Trophoblast cell (in vitro differentiated cells and primary cell): Measurements from ENCODE around the gene MRC2.
"Not testable (repeated sequence)": the region's sequence is repeated elsewhere in the genome, so short reads cannot be mapped to it uniquely, and the experiment has no call there.

Experiments used
- DNase-seq, 2 donors: peaks; one replicate each; pipeline ENCODE4 v3.0.0-alpha.2; 2016
- H2AFZ ChIP-seq: 2 replicates; pipeline ENCODE4 v1.6.1; 2013; ENCODE audit warnings: low read length, moderate library complexity, mild to moderate bottlenecking; ENCODE audit not compliant: insufficient read depth, poor library complexity
- H2AK5ac ChIP-seq: 2 replicates; pipeline ENCODE4 v1.6.1; 2013; ENCODE audit warnings: mild to moderate bottlenecking, low read length
- H2BK120ac ChIP-seq: 2 replicates; pipeline ENCODE4 v1.6.1; 2013; ENCODE audit warnings: low read length, mild to moderate bottlenecking, moderate library complexity; ENCODE audit not compliant: insufficient read depth, poor library complexity
- H2BK12ac ChIP-seq: 2 replicates; pipeline ENCODE4 v1.6.1; 2013; ENCODE audit warnings: mild to moderate bottlenecking, low read length, moderate library complexity
- H2BK5ac ChIP-seq: 2 replicates; pipeline ENCODE4 v1.6.1; 2013; ENCODE audit warnings: low read length, low read depth, moderate library complexity, mild to moderate bottlenecking; ENCODE audit not compliant: poor library complexity
- H3K14ac ChIP-seq: 2 replicates; pipeline ENCODE4 v1.6.1; 2013; ENCODE audit warnings: mild to moderate bottlenecking, low read length
- H3K18ac ChIP-seq: 2 replicates; pipeline ENCODE4 v1.6.1; 2013; ENCODE audit warnings: mild to moderate bottlenecking, low read length
- H3K23ac ChIP-seq: 2 replicates; pipeline ENCODE4 v1.6.1; 2013; ENCODE audit warnings: low read length
- H3K27ac ChIP-seq: 2 replicates; pipeline ENCODE4 v1.5.1; 2013; ENCODE audit warnings: low read depth, mild to moderate bottlenecking, inconsistent platforms, low read length, moderate library complexity
- H3K27me3 ChIP-seq: 2 replicates; pipeline ENCODE4 v1.6.1; 2013; ENCODE audit warnings: inconsistent platforms, mild to moderate bottlenecking, low read length, moderate library complexity; ENCODE audit not compliant: insufficient read depth
- H3K36me3 ChIP-seq, 2 experiments: 1 replicate in 1 of 2; 2 replicates in 1 of 2; pipeline ENCODE4 v1.6.1; 2013; ENCODE audit warnings: low read length in 2 of 2, mild to moderate bottlenecking in 2 of 2, moderate library complexity in 1 of 2; ENCODE audit not compliant: insufficient read depth in 2 of 2, control insufficient read depth in 1 of 2
- H3K4ac ChIP-seq: 2 replicates; pipeline ENCODE4 v1.6.1; 2013; ENCODE audit warnings: low read depth, mild to moderate bottlenecking, low read length, moderate library complexity
- H3K4me1 ChIP-seq, 2 experiments: 1 replicate in 1 of 2; 2 replicates in 1 of 2; pipeline ENCODE4 v1.6.1; 2013; ENCODE audit warnings: low read length in 2 of 2, mild to moderate bottlenecking in 2 of 2, moderate library complexity in 1 of 2; ENCODE audit not compliant: insufficient read depth in 2 of 2, control insufficient read depth in 1 of 2
- H3K4me2 ChIP-seq: 2 replicates; pipeline ENCODE4 v1.6.1; 2013; ENCODE audit warnings: inconsistent platforms, mild to moderate bottlenecking, low read length, moderate library complexity
- H3K4me3 ChIP-seq: 2 replicates; pipeline ENCODE4 v1.5.1; 2013; ENCODE audit warnings: mild to moderate bottlenecking, low read depth, low read length, inconsistent platforms
- H3K79me1 ChIP-seq: one replicate; pipeline ENCODE4 v1.6.1; 2013; ENCODE audit warnings: low read length
- H3K79me2 ChIP-seq: 2 replicates; pipeline ENCODE4 v1.6.1; 2013; ENCODE audit warnings: low read length, mild to moderate bottlenecking; ENCODE audit not compliant: control insufficient read depth, insufficient read depth, poor library complexity
- H3K9ac ChIP-seq: 2 replicates; pipeline ENCODE4 v1.6.1; 2013; ENCODE audit warnings: mild to moderate bottlenecking, low read length
- H3K9me3 ChIP-seq: 2 replicates; pipeline ENCODE4 v1.6.1; 2013; ENCODE audit warnings: low read depth, mild to moderate bottlenecking, control low read depth, inconsistent platforms, low read length; ENCODE audit not compliant: insufficient read depth
- H4K12ac ChIP-seq: 2 replicates; pipeline ENCODE4 v1.6.1; 2013; ENCODE audit warnings: low read depth, mild to moderate bottlenecking, low read length, moderate library complexity
- H4K8ac ChIP-seq: 2 replicates; pipeline ENCODE4 v1.6.1; 2013; ENCODE audit warnings: low read depth, mild to moderate bottlenecking, low read length, moderate library complexity
- H4K91ac ChIP-seq: one replicate; pipeline ENCODE4 v1.6.1; 2013; ENCODE audit warnings: low read depth, mild to moderate bottlenecking, low read length, moderate library complexity
- WGBS: extraction: QIAGEN DNeasy Blood & Tissue Kit; methylation state at CpG from one replicate; pipeline ENCODE4 v1.1.7; 2013; ENCODE audit warnings: missing lambda C conversion rate; ENCODE audit not compliant: insufficient read length, insufficient coverage; ENCODE audit errors: extremely low coverage; 5-methylcytosine and 5-hydroxymethylcytosine counted together

Gene MRC2

GRCh38 chr17:62696726-62697490, 69.4 kb downstream of the MRC2 start:
- DNase-seq: no peak
- Histone ChIP-seq H3K9ac (no peak overlapping the region), H3K4ac (no peak overlapping the region), H3K14ac (no peak overlapping the region), H3K79me1 (no peaks in the 10 kb centered on the region), H4K12ac (no peak overlapping the region), H2AK5ac (no peak overlapping the region), H2BK5ac (no peak overlapping the region), H3K18ac (no peak overlapping the region), H3K27me3 (no peaks in the 10 kb centered on the region), H2BK120ac (no peak overlapping the region), H3K36me3 (peaks cover 14 to 19% of the 10 kb centered on the region in 2 experiments), H2BK12ac (no peak overlapping the region), H3K79me2 (no peaks in the 10 kb centered on the region), H4K8ac (no peak overlapping the region), H3K27ac (no peak overlapping the region), H3K4me2 (no peak overlapping the region), H3K9me3 (no peaks in the 10 kb centered on the region), H2AFZ (no peak overlapping the region), H4K91ac (no peak overlapping the region), H3K23ac (no peak overlapping the region), H3K4me3 (no peak overlapping the region), H3K4me1 (peaks cover 2 to 4% of the 10 kb centered on the region in 2 experiments)
- WGBS: no CpG with 5 or more reads among the region's 27 CpGs

- H2BK120ac ChIP-seq, H4K12ac ChIP-seq, H3K4ac ChIP-seq, H3K4me1 ChIP-seq, H2AK5ac ChIP-seq, DNase-seq, H3K14ac ChIP-seq, H3K4me3 ChIP-seq, H2BK5ac ChIP-seq, H2AFZ ChIP-seq, H3K23ac ChIP-seq, H3K4me2 ChIP-seq, H3K27me3 ChIP-seq, H4K91ac ChIP-seq, H3K9me3 ChIP-seq, H3K36me3 ChIP-seq, H3K79me1 ChIP-seq, H3K27ac ChIP-seq, H4K8ac ChIP-seq, H2BK12ac ChIP-seq, H3K79me2 ChIP-seq, H3K18ac ChIP-seq, H3K9ac ChIP-seq: not testable (repeated sequence)
- no CpG with 5 or more reads among the region's 11 CpGs for WGBS
Measured at GRCh38 chr17:62698459-62698858, 71.0 kb downstream of the MRC2 start.

GRCh38 chr17:62700964-62701705, 73.7 kb downstream of the MRC2 start:
- H2BK5ac ChIP-seq: no peak overlapping the region
- no CpG with 5 or more reads among the region's 12 CpGs for WGBS
- no peak for DNase-seq
- no peak overlapping the region for H4K91ac ChIP-seq
- no peak overlapping the region for H2AFZ ChIP-seq
- H3K79me2 ChIP-seq: peaks cover 14% of the 10 kb centered on the region
- peaks cover 4 to 10% of the 10 kb centered on the region in 2 experiments for H3K4me1 ChIP-seq
- no peak overlapping the region for H3K9ac ChIP-seq
- no peaks in the 10 kb centered on the region for H3K9me3 ChIP-seq
- H2BK120ac ChIP-seq: no peak overlapping the region
- no peak overlapping the region for H3K14ac ChIP-seq
- H3K4me3 ChIP-seq: no peak overlapping the region
- H3K23ac ChIP-seq: no peak overlapping the region
- H3K27me3 ChIP-seq: no peaks in the 10 kb centered on the region
- no peak overlapping the region for H4K12ac ChIP-seq
- H4K8ac ChIP-seq: no peak overlapping the region
- H3K36me3 ChIP-seq: no peaks in the 10 kb centered on the region
- no peak overlapping the region for H3K4me2 ChIP-seq
- H2BK12ac ChIP-seq: no peak overlapping the region
- H3K4ac ChIP-seq: no peak overlapping the region
- H3K18ac ChIP-seq: no peak overlapping the region
- H3K27ac ChIP-seq: no peak overlapping the region
- H3K79me1 ChIP-seq: peaks cover 25% of the 10 kb centered on the region
- no peak overlapping the region for H2AK5ac ChIP-seq

GRCh38 chr17:62701706-62702085, 74.2 kb downstream of the MRC2 start:
- no peak overlapping the region for H3K18ac ChIP-seq
- no peak overlapping the region for H3K4me2 ChIP-seq
- no peak overlapping the region for H4K8ac ChIP-seq
- H3K23ac ChIP-seq: no peak overlapping the region
- no peak overlapping the region for H4K12ac ChIP-seq
- H3K79me2 ChIP-seq: peaks cover 17% of the 10 kb centered on the region
- no peak overlapping the region for H3K27ac ChIP-seq
- H3K14ac ChIP-seq: no peak overlapping the region
- no peaks in the 10 kb centered on the region for H3K9me3 ChIP-seq
- no peak overlapping the region for H2BK12ac ChIP-seq
- H2BK5ac ChIP-seq: no peak overlapping the region
- H3K9ac ChIP-seq: no peak overlapping the region
- no peaks in the 10 kb centered on the region for H3K36me3 ChIP-seq
- no peak overlapping the region for H3K4ac ChIP-seq
- H2BK120ac ChIP-seq: no peak overlapping the region
- no peak overlapping the region for H2AFZ ChIP-seq
- H2AK5ac ChIP-seq: no peak overlapping the region
- H3K4me3 ChIP-seq: no peak overlapping the region
- WGBS: no CpG with 5 or more reads among the region's 8 CpGs
- no peak overlapping the region for H4K91ac ChIP-seq
- peaks cover 10 to 16% of the 10 kb centered on the region in 2 experiments for H3K4me1 ChIP-seq
- no peak for DNase-seq
- H3K79me1 ChIP-seq: peaks cover 29% of the 10 kb centered on the region
- H3K27me3 ChIP-seq: no peaks in the 10 kb centered on the region
